Measurements from ENCODE around the gene TANC1. TPM values are rescaled to one million over a fixed set of nuclear protein-coding genes. Genes with fewer than 3 reads are reported as not detected.

Gene TANC1
- total RNA-seq, 1 experiment from 2014 or later: 21.1 TPM

DNA sequence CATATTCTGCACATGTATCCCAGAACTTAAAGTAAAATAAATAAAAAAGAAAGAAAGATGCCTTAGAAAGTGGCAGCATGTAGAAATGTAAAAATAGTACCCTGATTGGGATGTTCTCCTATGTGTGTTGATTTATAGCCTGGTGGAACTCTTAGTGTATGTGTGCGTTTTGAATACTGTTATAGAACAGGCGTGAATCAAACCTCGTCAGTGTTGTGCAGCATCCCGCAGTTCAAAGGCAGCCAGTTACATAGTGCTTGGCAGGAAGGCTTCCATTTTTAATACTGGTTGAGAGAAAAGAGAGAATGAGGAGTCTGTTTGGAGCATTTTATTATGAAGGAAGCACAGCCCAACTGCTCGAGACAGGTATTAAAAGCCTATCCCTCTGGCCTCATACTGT lies 49.4 kb downstream of the TANC1 start:
- H3K27ac Mint-ChIP-seq (ENCODE audit: unreplicated experiment): no peak overlapping the region
- POLR2A ChIA-PET: no interaction called here
- peaks cover 2% of the 10 kb centered on the region; the same call in 1 of the 2 replicates for H3K36me3 ChIP-seq (ENCODE audit: control insufficient read depth, insufficient read depth, low read length)

DNA sequence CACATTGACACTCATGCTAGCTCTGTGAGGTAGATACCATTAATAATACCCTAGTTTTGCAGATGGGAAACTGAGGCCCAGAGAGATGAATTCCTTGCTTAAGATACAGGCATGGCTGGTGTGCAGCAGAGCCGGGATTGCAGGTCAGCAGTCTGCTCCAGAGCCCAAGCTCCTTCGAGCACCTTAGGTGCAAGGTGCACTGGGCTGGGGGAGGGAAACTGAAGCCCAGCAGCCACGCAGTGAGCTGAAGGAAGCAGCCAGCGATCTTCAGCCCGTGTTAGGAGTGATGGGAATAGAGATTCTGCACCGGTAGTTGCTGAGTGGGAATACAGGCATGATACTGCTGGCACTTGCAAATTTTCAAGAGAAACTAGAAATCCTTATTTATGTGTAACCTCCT lies 50.6 kb downstream of the TANC1 start:
- peaks cover 7% of the 10 kb centered on the region for H3K4me1 Mint-ChIP-seq (ENCODE audit: low read depth, unreplicated experiment)
- no peak overlapping the region for H3K27ac Mint-ChIP-seq (ENCODE audit: unreplicated experiment)
- H3K36me3 Mint-ChIP-seq (ENCODE audit: insufficient read depth, unreplicated experiment): peaks cover 44% of the 10 kb centered on the region
- CTCF ChIA-PET: interaction anchor here (0.6 to 1.0 kb wide), 3 partner anchors 17 to 100 kb away, joined by 3 to 5 read pairs (median 3); no protein-coding TSS in a partner anchor
- no TSS peak for BruUV-seq (replicated peaks)
- Histone ChIP-seq H3K4me1 (no peaks in the 10 kb centered on the region), H3K9me3 (peaks cover 23% of the 10 kb centered on the region), H3K36me3 (ENCODE audit: control insufficient read depth, insufficient read depth, low read length) (peaks cover 2% of the 10 kb centered on the region; the same call in 1 of the 2 replicates), H3K27me3 (replicated peaks; ENCODE audit: control insufficient read depth, insufficient read depth, low read length) (no peaks in the 10 kb centered on the region), H3K4me3 (ENCODE audit: low read depth, low read length) (no peak overlapping the region)
- H3K4me3 Mint-ChIP-seq (ENCODE audit: unreplicated experiment): no peak overlapping the region
- POLR2A ChIA-PET: no interaction called here
- no peak for DNase-seq
- intact Hi-C loops (cut with micrococcal nuclease; ENCODE audit: unreplicated experiment): no loop called here
- TF ChIP-seq, protein P1, sequence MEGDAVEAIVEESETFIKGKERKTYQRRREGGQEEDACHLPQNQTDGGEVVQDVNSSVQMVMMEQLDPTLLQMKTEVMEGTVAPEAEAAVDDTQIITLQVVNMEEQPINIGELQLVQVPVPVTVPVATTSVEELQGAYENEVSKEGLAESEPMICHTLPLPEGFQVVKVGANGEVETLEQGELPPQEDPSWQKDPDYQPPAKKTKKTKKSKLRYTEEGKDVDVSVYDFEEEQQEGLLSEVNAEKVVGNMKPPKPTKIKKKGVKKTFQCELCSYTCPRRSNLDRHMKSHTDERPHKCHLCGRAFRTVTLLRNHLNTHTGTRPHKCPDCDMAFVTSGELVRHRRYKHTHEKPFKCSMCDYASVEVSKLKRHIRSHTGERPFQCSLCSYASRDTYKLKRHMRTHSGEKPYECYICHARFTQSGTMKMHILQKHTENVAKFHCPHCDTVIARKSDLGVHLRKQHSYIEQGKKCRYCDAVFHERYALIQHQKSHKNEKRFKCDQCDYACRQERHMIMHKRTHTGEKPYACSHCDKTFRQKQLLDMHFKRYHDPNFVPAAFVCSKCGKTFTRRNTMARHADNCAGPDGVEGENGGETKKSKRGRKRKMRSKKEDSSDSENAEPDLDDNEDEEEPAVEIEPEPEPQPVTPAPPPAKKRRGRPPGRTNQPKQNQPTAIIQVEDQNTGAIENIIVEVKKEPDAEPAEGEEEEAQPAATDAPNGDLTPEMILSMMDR (IDR thresholded peaks at IDR 0.05; ENCODE audit: insufficient read depth in 1 of 2, low read depth in 1 of 2, low read length in 1 of 2, severe bottlenecking in 1 of 2, unreplicated experiment in 1 of 2): no peak
- H3K27me3 Mint-ChIP-seq (ENCODE audit: insufficient read depth, unreplicated experiment): no peaks in the 10 kb centered on the region
- peaks cover 22% of the 10 kb centered on the region for H3K9me3 Mint-ChIP-seq (ENCODE audit: unreplicated experiment)

More for the DNA sequence above, 49.4 kb downstream of the TANC1 start:
- BruUV-seq (replicated peaks): no TSS peak
- intact Hi-C loops (cut with micrococcal nuclease; ENCODE audit: unreplicated experiment): no loop called here
- CTCF ChIA-PET: no interaction called here
- Histone ChIP-seq H3K27me3 (replicated peaks; ENCODE audit: control insufficient read depth, insufficient read depth, low read length) (no peaks in the 10 kb centered on the region), H3K4me3 (ENCODE audit: low read depth, low read length) (no peak overlapping the region), H3K4me1 (no peaks in the 10 kb centered on the region), H3K9me3 (peaks cover 27% of the 10 kb centered on the region)
- TF ChIP-seq, protein P1 (IDR thresholded peaks at IDR 0.05; ENCODE audit: insufficient read depth in 1 of 2, low read depth in 1 of 2, low read length in 1 of 2, severe bottlenecking in 1 of 2, unreplicated experiment in 1 of 2): no peak
- Mint-ChIP-seq H3K4me3 (ENCODE audit: unreplicated experiment) (no peak overlapping the region), H3K27me3 (ENCODE audit: insufficient read depth, unreplicated experiment) (no peaks in the 10 kb centered on the region), H3K4me1 (ENCODE audit: low read depth, unreplicated experiment) (peaks cover 10% of the 10 kb centered on the region), H3K36me3 (ENCODE audit: insufficient read depth, unreplicated experiment) (peaks cover 47% of the 10 kb centered on the region), H3K9me3 (ENCODE audit: unreplicated experiment) (peaks cover 28% of the 10 kb centered on the region)
- DNase-seq: no peak

DNA sequence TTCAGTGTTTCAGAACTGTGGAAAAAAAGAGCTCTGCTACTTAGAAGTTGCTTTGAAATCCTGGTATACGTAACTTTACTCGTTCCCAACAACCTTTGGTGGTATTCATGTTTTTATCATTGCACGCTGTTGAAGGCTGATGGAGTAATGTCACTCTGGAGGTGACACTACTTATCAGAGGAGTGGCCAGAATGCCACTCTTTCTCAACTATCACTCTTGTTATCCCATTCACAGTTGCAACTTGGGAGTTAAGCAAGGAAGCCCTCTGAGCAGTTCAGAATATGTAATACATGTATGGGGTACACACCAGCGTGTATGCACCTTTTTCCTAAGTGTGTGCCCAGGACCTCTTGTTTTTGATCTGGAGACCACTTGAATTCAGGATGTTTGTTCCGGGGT lies 53.6 kb downstream of the TANC1 start:
- TF ChIP-seq, protein P1 (IDR thresholded peaks at IDR 0.05; ENCODE audit: insufficient read depth in 1 of 2, low read depth in 1 of 2, low read length in 1 of 2, severe bottlenecking in 1 of 2, unreplicated experiment in 1 of 2): no peak
- Histone ChIP-seq H3K36me3 (ENCODE audit: control insufficient read depth, insufficient read depth, low read length) (no peaks in the 10 kb centered on the region; the same call in 1 of the 2 replicates), H3K27me3 (replicated peaks; ENCODE audit: control insufficient read depth, insufficient read depth, low read length) (no peaks in the 10 kb centered on the region), H3K9me3 (no peaks in the 10 kb centered on the region), H3K4me1 (no peaks in the 10 kb centered on the region), H3K4me3 (ENCODE audit: low read depth, low read length) (no peak overlapping the region)
- Mint-ChIP-seq H3K36me3 (ENCODE audit: insufficient read depth, unreplicated experiment) (peaks cover 16% of the 10 kb centered on the region), H3K9me3 (ENCODE audit: unreplicated experiment) (peaks cover 2% of the 10 kb centered on the region), H3K4me3 (ENCODE audit: unreplicated experiment) (no peak overlapping the region), H3K27me3 (ENCODE audit: insufficient read depth, unreplicated experiment) (no peaks in the 10 kb centered on the region), H3K4me1 (ENCODE audit: low read depth, unreplicated experiment) (peaks cover 10% of the 10 kb centered on the region), H3K27ac (ENCODE audit: unreplicated experiment) (no peak overlapping the region)
- ChIA-PET POLR2A (no interaction called here), CTCF (no interaction called here)
- no peak for DNase-seq
- intact Hi-C loops (cut with micrococcal nuclease; ENCODE audit: unreplicated experiment): no loop called here
- BruUV-seq (replicated peaks): no TSS peak

Measured in Caco-2 (cell line).